HG03460 (cell line): ENCODE data around the gene PCDH9.

Source experiments
- ATAC-seq: cut with Tn5 transposase; IDR thresholded peaks from one replicate; pipeline ENCODE4 v1.9.1; 2021; ENCODE audit not compliant: unreplicated experiment

PCDH9 gene

DNA sequence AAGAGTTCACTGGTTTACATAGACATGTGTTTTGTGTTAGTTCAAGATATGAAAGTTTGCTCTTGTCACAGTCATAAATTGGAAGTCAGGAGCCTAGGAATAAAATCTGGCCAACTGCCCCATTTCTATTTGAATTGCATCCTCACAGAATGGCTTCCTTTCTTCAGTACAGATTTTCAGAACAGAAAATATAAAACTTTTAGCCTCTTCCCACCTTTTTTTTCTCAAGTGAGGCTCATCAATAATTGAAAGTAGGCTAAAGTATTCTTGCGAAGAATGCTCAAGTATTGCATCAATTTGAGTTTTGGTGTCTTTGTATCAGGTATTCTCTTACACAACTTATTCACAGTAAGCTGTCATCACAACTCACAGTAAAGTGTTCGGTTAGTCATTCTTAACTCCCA, 802.7 kb downstream of the PCDH9 start:
- no peak for ATAC-seq

DNA sequence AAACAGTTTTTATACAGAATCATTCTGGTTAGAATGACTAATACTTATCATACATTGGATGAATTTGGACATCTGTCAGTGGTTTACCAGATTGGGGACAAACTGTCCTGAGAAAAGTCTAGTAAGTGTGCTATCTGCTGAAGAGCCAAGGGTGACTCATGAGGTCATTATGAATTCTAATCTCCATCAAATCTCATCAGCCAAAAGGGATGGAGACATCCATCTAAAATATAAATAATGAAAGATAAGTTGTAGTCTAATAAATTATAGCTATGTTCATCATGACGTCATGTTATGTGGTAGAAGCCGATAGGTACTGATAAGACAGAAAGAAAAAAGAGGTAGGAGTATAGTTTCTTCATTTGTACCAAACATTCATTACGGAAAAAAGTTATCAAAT, 804.4 kb downstream of the PCDH9 start:
- ATAC-seq: no peak

DNA sequence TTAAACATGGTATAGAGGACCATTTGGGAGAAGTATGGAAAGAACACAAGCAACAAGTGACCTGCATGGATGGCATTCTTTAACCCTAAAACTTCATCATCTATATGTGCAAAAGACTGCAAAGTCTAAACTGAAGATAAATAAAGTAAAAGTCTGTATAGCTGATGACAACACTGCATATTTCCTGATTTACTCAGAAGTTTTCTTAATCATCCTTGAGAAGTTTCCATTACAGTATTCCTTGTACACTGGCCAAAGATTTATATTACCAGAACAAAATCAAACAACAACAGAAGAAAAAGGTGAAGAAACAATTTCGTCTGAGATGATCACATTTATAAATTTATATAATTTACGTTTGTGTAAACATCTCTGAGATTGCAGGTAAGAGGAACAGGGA, 805.7 kb downstream of the PCDH9 start:
- ATAC-seq: no peak

DNA sequence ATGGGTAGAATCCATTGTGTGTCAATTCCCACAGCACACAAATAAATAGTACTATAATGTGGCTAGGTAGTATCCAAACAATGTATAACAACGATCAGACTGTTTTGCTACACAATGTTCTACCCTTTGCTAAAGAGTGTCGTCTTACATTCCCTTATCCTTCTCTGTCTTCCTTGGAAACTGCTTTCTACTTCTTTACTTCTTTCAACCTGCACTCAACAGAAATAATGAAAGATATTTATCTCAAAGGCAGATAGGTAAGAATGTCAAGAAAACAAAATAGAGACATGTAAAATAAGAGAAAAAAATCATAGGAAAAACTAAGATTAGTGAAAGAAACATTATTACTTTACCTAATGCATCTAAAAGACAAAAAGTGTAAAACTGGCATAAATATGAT, 814.7 kb downstream of the PCDH9 start:
- no peak for ATAC-seq

DNA sequence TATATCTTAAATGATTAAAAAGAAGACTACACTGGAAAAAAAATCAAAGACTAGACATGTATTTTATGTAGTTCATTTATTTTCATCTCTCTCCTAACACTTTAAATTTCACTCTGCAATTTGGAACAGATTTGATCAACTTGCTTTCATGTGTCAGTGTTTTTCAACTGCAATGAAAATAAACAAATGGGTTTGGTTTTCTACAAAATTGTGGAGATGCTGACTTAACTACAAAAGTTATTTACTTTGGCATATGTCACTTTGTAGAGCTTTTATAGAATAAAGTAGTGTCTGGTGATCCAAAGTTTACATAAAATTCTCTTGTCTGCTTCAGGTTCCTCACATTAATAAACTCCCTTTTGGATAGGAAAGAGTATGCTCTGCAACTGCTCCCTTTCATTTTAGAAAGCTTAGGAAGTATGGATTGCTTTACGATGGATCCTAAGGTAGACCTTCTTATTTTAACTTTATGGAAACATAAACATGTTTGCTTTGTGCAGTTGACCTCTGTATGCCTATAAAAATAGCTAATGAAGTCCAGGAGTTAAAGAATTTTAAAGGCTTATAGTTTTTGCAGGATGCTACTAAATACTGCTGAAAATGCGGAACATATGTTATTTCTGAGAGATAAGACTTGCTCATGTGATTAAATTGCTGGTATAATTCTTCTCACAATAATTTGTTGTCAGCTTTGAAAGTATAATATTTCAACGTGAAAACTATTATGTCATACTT, 815.9 kb downstream of the PCDH9 start:
- no peak for ATAC-seq

DNA sequence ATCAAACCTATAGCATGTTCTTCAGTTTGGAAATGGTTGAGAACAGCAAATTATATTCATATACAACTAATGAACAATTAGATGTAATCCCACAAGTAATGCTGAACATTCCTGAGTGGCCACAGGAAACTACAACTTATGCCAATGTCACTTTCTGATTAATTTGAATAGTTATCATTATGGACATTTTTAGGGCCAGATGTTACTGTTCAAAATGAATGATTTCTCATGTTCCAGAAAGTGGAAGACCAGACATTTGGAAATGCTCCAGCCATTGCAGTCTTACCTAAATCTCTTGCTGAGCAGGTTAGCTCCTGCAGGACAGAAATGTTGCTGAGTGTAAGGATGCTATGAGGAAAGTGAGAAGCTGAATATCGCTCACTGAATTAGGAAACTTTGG, 819.8 kb downstream of the PCDH9 start:
- ATAC-seq: no peak

DNA sequence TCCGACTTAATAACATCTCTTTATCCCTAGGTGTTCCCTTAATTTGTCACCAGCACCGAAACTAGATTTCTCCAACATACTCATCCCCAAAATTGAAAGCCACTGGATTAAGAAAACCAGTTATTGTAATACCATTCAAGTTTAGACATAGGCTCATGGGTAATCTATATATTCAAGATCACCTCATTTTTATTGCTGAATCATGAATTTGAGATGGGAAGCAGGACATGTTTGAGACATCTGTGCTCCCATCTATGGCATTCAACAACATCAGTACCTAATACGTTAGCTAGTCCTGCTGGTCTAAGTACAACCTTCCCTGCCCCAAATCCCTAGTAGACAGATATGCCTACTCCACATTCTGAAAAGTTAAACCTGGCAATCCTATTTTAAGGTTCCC, 820.6 kb downstream of the PCDH9 start:
- no peak for ATAC-seq

DNA sequence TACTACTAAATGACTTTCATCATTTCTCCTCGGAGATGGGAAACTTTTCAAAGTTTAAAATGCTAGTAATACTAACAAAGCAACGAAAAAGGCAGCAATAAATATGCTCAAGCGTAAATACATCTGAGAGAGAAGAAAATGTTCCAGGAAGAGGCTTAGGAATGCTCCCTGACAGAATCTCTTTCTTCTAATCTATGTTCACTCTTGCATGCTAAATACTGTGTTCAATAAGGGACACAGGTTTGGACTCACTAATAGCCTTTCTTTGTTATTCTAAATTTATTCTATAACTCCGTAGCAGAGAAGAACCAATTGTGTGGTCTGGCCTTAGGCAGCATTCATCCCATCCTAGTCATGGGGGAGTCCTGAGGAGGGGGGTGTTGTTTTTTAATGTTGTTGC, 823.0 kb downstream of the PCDH9 start:
- ATAC-seq: no peak

DNA sequence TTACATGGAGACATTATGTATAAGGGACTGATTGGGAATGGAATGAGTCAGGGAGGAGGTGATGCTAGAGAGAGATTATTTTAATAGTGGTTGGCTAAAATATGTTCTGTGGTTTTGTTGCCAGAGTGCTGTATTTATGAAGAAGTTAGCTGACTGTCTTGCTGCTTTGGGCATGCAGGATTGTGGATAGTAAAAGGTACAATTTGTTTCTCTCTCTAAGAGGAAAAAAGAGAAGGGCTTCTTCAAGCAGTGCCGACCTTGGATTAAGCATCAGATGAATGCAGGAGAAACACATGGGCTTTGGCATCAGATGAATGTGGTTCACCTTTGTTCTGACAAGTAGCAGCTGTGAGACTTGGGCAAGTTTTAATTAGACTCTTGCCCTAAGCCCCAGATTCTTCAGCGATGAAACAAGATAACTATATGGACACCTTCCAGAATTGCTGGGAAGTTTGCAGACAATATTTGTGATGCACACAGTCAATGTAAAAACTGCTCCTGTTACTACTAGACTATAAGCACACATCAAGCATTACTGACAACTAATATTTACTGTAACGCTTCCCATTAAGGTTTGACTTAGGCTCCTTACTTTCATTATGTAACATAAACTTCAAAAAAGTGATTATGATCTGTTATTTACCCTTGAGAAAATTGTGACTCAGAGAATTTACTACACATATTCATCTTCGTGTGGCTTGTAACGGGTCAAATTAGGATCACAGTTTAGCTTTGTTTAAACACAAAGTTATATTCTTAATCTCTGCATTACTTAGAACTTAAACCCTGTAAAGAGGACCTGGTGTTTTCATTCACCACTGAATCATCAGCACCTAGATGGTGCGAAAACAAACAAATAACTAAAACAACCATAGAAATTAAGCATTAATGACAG, 824.0 kb downstream of the PCDH9 start:
- ATAC-seq: no peak

DNA sequence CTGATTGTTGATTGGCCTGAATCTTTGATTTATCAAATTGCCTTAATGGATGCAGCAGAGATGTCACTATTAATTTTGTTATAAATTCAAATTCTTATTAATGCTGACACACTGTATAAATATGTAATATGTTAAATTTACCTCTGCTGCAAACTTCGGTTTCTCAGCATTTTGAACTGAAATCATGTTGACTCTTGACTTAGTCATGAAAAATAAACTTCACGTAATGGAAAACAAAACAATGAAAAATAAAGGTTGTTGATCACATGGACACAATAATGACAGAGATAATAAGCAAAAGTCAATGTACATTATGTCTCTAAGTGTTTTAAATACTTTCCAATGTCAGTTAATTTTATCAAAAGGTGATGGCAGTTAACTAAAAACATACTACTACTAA, 827.6 kb downstream of the PCDH9 start:
- no peak for ATAC-seq

DNA sequence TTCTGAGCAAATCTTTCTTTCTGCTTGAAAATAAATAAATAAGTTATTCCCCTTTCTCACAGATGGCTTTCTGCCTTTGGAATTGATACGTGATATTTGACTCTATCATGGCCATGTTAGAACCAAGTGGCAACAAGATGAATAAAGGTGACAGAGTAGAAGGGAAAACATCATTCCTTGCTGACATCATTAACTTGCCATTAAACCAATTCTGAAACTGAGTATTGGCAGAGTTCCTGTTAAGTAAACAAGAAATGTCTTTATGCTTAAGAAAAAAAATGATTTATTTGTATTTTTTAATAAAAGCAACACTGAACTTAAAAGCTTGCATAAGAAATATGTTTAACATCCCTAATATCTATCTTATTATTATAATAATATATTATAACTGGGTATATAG, 828.1 kb downstream of the PCDH9 start:
- ATAC-seq: no peak

DNA sequence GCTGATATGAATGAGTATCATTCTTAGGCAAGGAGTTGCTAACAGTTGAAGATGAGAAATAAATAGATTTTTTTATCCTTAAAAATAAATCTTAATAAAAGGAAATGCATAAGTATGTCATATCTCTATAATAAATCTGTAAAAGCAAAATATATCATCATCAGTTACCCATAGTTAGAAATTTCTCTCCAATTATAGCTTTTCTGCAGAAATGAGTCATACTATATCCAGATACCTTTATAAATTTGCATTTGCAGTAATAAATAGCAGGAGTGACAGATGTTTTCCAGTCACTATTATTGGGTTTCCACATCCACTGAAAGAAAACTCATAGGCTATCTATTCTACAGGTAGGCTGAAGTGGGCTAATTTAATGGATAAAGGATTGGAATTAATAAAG, 829.8 kb downstream of the PCDH9 start:
- no peak for ATAC-seq

DNA sequence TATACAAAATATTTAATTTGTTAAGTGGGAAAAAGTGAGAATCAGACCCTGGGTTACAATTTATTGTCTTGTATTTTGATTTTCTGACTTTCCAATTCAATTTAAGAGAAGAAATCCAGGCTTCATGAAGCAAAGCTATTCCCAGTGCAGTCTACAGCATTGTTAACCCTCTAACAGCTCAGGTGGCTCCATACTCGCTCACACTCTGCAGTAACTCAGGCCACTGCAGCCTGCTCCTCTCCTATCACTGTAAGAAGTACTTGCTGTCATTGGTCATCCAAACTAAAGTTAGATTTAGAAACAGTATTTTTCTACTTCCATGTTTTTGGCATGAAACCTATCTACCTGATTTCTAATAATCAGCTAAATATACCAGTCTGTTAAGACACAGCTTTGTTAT, 830.3 kb downstream of the PCDH9 start:
- no peak for ATAC-seq

DNA sequence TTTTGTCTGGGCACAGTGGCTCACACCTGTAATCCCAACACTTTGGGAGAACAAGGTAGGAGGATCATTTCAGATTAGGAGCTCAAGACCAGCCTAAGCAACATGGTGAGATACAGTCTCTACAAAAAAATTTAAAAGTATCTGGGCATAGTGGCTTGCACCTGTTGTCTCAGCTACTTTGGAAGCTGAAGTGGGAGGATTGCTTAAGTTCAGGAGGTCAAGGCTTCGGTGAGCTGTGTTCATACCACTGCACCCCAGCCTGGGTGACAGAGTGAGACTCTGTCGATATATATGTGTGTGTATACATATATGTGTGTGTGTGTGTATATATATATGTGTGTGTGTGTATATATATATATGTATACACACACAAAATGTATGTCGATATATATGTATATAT, 833.0 kb downstream of the PCDH9 start:
- ATAC-seq: no peak

DNA sequence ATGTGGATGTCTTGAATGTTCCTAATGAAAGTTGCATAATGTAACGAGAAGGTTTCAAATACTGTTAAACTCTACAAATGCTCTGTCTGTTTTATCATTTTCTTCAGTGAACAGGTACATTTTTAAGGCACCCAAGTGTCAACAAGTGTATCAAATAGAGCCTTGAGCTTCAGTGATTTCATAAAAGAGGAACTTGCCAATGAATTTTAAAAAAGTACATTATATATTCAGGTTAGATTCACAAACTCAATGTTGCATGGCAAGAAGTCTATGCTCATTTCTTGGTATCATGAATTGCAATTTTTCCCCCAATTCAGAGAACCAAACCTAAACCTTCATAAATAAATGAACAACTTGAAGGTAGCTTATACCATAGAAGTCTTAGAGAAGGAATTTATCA, 838.8 kb downstream of the PCDH9 start:
- ATAC-seq: no peak

DNA sequence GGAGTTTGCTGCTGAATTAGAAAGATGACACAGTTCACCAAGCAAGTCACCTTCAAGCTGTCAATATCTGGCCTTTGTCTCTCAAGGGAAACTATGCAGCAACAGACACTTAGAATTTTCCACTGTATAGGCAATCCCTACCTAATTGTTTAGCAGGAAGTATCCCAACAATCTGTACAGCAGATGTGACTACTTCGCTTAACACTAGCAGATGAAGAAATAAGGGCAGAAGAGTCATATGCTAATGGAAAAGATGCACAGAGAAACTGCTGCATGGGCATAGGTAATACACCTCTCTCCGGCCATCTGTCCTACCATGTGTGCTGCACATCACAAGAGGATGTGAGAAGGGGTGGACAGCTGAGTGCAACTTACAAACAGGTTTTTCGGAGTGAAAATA, 851.2 kb downstream of the PCDH9 start:
- no peak for ATAC-seq

DNA sequence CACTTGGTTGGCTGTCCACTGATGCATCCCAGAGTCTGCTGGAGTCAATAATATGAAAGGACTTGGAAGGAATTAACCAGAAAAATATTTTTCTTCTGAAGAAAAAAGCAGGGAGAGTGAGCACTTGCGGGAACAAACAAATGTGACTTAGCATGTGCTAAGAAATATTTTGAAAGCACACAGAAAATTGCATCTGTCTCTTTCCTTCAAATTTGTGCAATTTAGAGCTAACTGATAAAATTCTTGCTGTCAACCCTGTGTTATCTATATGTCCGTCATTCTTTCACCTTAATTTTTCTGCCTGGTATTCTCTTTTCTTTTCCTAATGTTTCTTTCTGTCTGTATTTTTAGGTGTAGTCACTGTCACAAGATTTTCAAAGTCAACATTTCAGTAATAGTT, 852.6 kb downstream of the PCDH9 start:
- no peak for ATAC-seq

DNA sequence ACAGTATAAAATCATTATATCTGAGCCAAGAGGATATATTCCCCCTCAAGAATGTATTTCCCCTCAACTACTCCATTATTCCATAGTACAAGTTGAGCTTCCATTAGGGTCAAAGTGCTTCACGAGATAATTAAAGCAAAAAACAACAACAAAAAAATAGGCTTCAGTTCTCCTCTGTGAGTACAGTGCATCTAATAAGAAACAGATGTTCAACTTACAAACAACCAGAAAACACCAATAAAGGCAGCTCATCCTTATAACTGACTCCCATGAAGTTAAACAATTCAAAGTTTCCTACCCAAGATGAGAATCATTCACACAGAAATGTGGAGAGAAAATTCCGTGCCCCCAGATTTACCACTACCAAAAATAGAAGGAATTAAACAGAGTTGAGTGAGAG, 854.4 kb downstream of the PCDH9 start:
- ATAC-seq: no peak

DNA sequence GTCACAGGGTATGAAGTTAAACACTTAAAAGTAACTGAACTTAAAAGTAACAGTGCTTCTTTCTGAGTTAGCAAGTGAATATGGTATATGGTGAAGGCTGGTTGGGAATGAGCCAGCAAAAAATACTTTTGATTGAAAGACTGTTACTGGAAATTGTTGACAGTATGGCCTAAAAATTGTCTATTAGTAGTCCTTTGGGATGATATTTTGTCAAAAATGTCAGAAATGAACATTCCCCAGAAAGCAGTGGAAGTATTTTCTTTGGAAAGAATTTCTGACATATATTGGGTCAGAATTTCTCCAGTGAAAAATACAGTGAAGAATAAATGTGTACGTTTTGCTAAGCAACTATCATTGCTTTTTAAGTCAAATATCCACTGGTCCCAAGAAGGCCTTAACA, 860.5 kb downstream of the PCDH9 start:
- ATAC-seq: no peak

DNA sequence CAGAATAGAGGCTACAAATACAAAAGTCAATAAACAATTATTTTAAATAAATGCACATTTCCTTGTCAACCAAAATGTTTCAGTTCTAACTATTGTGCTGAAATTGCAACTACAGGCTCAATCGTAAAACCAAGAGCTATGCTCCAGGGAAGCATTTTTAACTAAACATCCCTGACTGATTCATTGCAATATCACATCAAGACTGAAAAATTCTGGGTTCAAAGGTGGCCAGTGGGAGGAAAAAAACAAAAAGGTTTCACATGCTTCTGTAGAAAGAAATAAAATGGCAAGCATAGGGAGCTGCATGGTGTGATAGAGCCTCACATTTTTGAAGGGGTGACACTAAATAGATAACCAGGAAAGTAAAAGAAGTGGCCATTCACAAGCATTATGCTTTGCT, 862.8 kb downstream of the PCDH9 start:
- no peak for ATAC-seq

DNA sequence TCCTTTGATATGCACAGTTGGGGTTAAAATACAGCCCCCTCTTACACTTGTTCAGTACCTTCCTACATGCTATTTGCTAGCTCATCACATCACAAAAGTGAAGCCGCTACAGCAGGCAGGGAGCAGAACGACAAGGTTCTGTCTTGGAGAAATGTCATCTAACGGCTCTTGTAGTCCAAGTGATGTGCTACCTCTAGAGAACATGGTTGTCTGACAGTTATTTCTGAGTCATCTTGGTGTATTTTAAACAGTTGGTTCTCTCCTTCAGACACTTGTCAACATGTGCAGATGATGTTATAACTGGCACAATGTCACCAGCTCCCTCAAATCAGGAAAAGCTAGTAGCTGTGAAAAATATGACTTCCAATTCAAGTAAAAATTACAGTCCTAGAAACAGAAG, 865.0 kb downstream of the PCDH9 start:
- no peak for ATAC-seq

DNA sequence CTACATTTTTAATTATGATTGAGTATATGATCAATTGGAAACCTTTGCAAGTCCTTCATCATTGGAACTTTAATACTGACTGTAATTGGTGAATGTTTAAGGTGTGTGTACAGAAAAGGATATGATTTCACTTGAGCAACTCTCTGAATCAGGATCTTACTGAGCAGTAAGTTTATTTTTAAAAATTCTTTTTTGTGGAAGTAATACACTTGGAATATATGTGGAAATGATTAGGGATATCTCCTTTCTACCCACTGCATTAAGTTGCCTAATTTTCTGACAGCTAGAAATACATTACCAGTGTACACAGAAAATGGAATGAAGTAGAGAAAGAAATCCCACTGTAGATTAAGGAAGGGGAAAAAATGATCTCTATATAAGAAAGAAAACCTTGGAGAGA, 865.8 kb downstream of the PCDH9 start:
- ATAC-seq: no peak

DNA sequence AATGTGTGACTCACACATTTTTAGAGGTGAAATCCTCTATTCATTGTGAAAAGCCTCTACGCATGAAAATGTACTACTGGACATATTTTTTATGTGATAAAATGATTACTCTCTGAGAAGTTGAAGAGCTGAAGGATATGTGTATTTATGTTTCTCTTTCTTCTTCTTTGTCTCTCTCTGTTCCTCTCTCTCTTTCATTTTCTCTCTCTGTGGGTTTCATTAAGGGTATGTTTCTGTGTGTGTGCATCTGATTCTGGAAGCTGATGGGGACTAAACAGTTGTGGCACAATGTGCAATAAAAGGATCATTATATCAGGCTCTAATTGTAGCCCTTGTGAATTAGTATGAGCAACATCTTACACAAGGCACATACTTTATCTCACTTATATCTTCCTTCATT, 867.7 kb downstream of the PCDH9 start:
- ATAC-seq: peak; percentile 49
